Ectodermal cell (in vitro differentiated cells): Measurements from ENCODE around the gene VPS26B.
"Not testable (repeated sequence)": the region's sequence is repeated elsewhere in the genome, so short reads cannot be mapped to it uniquely, and the experiment has no call there.

ENCODE experiments used
- H3K27ac ChIP-seq: 2 replicates; pipeline ENCODE4 v1.7.0; 2013; ENCODE audit warnings: mild to moderate bottlenecking, low read depth, low read length; ENCODE audit not compliant: insufficient read depth, poor library complexity, severe bottlenecking
- H3K27me3 ChIP-seq: 2 replicates; pipeline ENCODE4 v1.7.0; 2013; ENCODE audit warnings: mild to moderate bottlenecking, low read length; ENCODE audit not compliant: insufficient read depth, control insufficient read depth, poor library complexity, severe bottlenecking
- H3K36me3 ChIP-seq: one replicate; pipeline ENCODE4 v1.7.0; 2013; ENCODE audit warnings: low read length; ENCODE audit not compliant: control insufficient read depth, insufficient read depth
- H3K4me1 ChIP-seq: one replicate; pipeline ENCODE4 v1.7.0; 2013; ENCODE audit warnings: low read length; ENCODE audit not compliant: control insufficient read depth, insufficient read depth
- H3K4me3 ChIP-seq: 2 replicates; pipeline ENCODE4 v1.7.0; 2013; ENCODE audit warnings: low read depth, low read length, control low read depth; ENCODE audit not compliant: insufficient read depth
- H3K9me3 ChIP-seq: 2 replicates; pipeline ENCODE4 v1.7.0; 2013; ENCODE audit warnings: mild to moderate bottlenecking, low read length, moderate library complexity; ENCODE audit not compliant: control insufficient read depth
- WGBS, 2 experiments: methylation state at CpG; one replicate each; pipeline ENCODE4 v1.1.7; 2013; ENCODE audit warnings: missing lambda C conversion rate in 2 of 2; 5-methylcytosine and 5-hydroxymethylcytosine counted together

Gene VPS26B

DNA sequence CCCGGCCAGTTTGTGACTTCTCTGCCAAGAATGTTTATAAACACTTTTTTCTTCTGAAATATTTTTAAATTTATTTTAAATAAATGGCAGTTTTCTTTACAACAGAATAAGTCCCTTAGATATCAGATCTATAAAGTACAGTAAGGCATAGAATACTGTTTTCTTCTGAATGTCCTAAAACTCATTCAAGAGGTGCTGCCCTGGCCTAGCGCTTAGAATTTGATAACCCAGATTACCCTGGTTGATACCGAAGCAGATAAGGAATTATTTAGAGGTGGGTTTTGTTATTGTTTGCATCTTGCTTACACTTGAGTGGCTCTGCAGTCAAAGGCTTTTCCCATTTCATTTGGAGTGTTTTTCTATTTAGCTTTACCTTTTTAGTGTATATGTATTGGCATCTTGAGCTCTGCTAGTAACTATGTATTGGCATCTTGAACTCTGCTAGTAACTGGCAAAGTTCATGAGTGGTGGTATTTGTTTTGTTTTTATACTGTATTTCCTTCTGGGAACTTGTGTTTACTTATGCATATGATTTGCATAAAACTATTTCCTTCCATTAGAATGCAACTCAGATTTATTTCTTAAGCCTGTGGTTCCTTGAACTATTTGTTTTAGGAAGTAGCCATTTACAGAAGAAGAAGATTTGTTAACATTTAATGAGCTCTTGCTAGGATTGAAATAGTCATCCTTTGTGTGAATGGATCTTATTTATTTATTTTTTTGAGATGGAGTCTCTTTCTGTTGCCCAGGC, 30.1 kb downstream of the VPS26B start:
- H3K4me3 ChIP-seq: peak overlapping the region; percentile 86
- peaks cover 20% of the 10 kb centered on the region for H3K36me3 ChIP-seq
- H3K27ac ChIP-seq: no peak overlapping the region
- 91 to 92% methylated on average over 2 to 3 of the region's 3 CpGs for WGBS, 2 experiments
- peaks cover 9% of the 10 kb centered on the region for H3K4me1 ChIP-seq
- H3K27me3 ChIP-seq: no peaks in the 10 kb centered on the region
- H3K9me3 ChIP-seq: no peaks in the 10 kb centered on the region

DNA sequence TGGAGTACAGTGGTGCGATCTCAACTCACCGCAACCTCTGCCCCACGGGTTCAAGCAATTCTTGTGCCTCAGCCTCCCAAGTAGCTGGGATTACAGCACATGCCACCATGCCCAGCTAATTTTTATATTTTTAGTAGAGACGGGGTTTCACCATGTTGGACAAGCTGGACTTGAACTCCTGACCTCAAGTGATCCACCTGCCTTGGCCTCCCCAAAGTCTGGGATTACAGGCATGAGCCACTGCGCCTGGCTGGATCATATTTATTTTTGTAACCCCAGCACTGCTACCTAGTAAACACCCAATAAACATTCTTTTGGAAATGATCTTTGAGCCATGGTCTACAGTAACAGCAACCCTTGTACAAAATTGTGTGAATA, 30.7 kb downstream of the VPS26B start:
- H3K4me3 ChIP-seq, H3K27ac ChIP-seq, H3K27me3 ChIP-seq, H3K4me1 ChIP-seq, H3K9me3 ChIP-seq: not testable (repeated sequence)
- WGBS, 2 experiments: 88 to 93% methylated on average over 5 of the region's 5 CpGs
- H3K36me3 ChIP-seq: peaks cover 14% of the 10 kb centered on the region

DNA sequence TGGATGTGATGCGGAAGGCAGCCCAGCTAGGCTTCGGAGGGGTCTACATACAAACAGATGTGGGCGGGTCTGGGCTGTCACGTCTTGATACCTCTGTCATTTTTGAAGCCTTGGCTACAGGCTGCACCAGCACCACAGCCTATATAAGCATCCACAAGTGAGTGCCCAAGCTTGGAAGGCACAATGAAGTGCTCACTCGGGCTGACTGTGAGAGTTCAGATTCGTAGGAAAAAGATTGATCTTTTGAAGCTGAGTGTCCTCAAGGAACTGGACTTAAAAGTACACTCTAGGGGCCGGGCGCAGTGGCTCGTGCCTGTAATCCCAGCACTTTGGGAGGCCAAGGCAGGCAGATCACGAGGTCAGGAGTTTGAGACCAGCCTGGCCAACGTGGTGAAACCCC, 32.6 kb downstream of the VPS26B start:
- 93 to 94% methylated on average over 11 of the region's 11 CpGs for WGBS, 2 experiments
- H3K27ac ChIP-seq: no peak overlapping the region
- no peak overlapping the region for H3K4me3 ChIP-seq
- H3K9me3 ChIP-seq: no peaks in the 10 kb centered on the region
- H3K4me1 ChIP-seq: peaks cover 9% of the 10 kb centered on the region
- H3K27me3 ChIP-seq: no peaks in the 10 kb centered on the region
- peaks cover 9% of the 10 kb centered on the region for H3K36me3 ChIP-seq

DNA sequence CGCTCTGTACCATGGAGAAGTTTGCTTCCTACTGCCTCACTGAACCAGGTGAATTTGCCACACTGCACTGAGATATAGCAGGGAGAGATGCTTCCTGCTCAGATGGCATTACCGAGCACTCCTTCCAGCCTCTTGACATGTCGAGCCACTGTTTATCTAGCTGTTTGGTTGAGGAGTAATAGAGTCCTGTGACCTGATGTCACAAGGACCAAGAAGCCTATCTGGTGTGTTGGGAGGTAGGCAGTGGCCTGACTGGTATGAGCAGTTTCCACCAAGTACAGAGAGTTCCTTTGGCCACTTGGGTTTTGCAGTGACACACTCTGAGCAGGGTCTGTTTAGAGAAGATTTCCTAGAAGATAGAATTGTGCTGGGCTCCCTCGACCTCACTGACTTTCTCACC, 34.1 kb downstream of the VPS26B start:
- WGBS, 2 experiments: 96 to 97% methylated on average over 4 of the region's 4 CpGs
- Histone ChIP-seq H3K4me1 (peaks cover 9% of the 10 kb centered on the region), H3K27me3 (no peaks in the 10 kb centered on the region), H3K9me3 (no peaks in the 10 kb centered on the region), H3K4me3 (no peak overlapping the region), H3K27ac (no peak overlapping the region), H3K36me3 (peaks cover 9% of the 10 kb centered on the region)

DNA sequence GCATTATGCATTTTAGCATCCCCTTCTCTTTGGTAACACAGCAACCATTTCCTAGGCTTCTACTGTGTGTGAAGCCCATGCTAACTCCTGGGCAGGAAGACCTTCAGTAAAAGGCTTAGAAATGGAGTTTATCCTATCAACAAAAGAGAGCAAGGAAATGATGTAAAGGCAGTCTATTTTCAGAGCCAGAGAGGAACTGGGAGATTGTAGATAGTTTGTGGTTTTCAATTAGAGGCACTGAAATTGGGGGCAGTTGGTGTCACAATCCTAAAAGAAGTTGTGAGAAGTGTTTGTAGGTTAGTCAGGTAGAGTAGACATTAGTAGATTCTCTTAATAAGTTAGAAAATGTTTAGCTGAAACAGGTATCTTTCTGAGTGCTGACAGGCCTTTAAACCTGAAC, 36.0 kb downstream of the VPS26B start:
- Histone ChIP-seq H3K36me3 (peaks cover 9% of the 10 kb centered on the region), H3K27ac (no peak overlapping the region), H3K9me3 (no peaks in the 10 kb centered on the region), H3K27me3 (no peaks in the 10 kb centered on the region), H3K4me3 (no peak overlapping the region), H3K4me1 (no peaks in the 10 kb centered on the region)

DNA sequence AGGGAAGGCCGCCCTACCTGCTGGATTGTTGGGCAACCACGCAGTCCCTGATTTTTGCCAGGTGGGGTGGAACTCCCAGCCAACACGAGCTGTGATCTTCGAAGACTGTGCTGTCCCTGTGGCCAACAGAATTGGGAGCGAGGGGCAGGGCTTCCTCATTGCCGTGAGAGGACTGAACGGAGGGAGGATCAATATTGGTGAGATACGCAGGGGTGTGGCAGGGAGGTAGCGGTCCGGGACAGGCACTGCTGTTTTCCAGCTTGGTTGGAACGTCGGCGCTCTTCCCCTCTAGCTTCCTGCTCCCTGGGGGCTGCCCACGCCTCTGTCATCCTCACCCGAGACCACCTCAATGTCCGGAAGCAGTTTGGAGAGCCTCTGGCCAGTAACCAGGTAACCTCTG, 36.5 kb downstream of the VPS26B start:
- Histone ChIP-seq H3K4me3 (no peak overlapping the region), H3K4me1 (no peaks in the 10 kb centered on the region), H3K27ac (no peak overlapping the region), H3K36me3 (peaks cover 9% of the 10 kb centered on the region), H3K27me3 (no peaks in the 10 kb centered on the region), H3K9me3 (no peaks in the 10 kb centered on the region)
- 93 to 95% methylated on average over 16 of the region's 16 CpGs for WGBS, 2 experiments

DNA sequence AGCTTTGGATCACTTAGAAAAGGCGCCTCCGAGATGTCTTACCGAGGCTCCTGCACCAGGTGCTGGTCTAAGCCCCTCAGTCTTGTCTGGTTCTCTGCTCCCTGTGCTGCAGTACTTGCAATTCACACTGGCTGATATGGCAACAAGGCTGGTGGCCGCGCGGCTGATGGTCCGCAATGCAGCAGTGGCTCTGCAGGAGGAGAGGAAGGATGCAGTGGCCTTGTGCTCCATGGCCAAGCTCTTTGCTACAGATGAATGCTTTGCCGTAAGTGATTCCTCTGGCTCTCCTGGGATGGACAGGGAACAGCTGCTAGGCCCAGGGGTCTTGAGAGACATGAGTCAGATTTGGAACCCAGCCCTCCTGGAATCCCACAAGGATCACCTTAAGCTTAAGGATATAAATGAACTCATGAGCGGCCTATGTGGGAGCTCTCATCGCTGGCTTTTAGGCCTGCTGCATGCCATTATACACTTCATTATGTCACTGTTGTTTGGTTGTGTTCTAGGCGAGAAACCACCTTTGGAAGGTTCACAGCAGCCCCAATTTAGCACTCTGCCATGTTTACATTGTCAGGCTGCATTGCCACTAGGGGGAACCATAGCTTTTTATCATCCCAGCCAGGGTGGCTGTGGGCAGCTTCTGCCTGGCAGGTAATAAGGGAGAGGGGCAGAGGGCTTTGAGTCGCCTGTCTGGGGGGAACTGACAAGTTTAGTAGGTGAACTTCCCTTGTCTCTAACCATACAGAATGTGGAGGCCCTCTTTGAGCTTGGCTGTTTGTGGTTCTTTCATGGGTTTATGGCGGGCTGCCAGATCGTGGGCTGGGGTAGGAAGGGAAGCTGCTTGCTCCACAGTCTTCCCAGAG, 37.4 kb downstream of the VPS26B start:
- peaks cover 2% of the 10 kb centered on the region for H3K36me3 ChIP-seq

DNA sequence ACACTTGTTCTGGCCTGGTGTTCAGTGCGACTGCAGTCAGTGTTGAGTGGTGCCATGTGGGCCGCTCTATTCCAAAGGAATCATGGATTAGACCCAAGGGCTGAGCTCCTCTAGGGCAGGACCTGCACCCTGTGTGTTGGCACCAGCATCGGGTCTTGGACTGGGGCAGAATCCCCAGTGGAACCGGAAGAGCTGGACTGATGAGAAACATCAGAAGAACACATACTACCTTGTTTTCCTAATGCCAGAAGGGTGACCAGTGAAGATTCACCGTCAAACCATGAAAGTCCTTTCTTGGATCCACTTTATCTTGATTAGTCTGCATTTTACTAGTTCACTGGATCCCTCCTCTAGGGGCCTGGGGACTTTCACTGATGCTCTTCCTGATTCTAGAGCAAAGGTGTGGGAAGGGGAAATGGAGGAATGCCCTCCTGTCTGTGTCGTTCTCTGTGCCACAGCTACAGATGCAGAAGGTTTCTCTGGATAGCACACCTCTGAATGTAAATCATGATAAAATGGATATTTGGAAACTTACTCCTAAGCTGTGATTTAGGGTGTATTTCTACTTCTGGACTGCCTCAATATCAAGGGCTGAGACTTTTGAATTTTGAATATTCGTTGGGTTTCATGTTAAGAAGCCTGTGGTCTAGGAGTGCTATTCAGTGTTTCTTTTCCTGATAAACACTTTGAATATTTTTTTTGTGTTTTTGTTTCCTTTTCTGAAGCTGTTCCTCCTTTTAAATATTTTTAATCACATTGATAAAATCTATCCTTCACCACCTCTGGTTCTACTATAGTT, 40.7 kb downstream of the VPS26B start:
- no peak overlapping the region for H3K27ac ChIP-seq
- no peak overlapping the region for H3K4me3 ChIP-seq
- H3K36me3 ChIP-seq: no peaks in the 10 kb centered on the region
- H3K9me3 ChIP-seq: no peaks in the 10 kb centered on the region
- H3K27me3 ChIP-seq: no peaks in the 10 kb centered on the region
- WGBS, 2 experiments: 93 to 96% methylated on average over 7 of the region's 7 CpGs
- H3K4me1 ChIP-seq: peaks cover 6% of the 10 kb centered on the region

More for the DNA sequence above, 37.4 kb downstream of the VPS26B start:
- H3K27me3 ChIP-seq: no peaks in the 10 kb centered on the region
- no peaks in the 10 kb centered on the region for H3K9me3 ChIP-seq
- no peak overlapping the region for H3K4me3 ChIP-seq
- H3K27ac ChIP-seq: no peak overlapping the region
- H3K4me1 ChIP-seq: no peaks in the 10 kb centered on the region
- WGBS, 2 experiments: 89 to 90% methylated on average over 14 of the region's 14 CpGs

DNA sequence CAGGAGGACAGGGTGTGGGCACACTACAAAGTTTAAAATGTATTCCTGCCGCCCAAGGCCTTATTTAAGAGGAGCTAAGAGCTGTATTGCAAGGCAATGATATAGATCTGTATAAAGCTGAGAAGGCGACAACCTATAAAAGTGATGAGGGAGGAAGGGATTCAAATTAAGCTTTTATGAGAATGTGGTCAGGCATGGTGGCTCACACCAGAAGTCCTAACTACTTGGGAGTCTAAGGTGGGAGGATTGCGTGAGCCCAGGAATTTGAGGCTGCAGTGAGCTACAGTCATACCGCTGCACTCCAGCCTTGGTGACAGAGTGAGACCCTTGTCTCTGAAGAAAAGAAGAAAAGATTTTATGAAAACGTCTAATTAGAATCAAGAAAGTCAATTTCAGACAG, 42.0 kb downstream of the VPS26B start:
- Histone ChIP-seq H3K9me3 (no peaks in the 10 kb centered on the region), H3K4me3 (no peak overlapping the region)

DNA sequence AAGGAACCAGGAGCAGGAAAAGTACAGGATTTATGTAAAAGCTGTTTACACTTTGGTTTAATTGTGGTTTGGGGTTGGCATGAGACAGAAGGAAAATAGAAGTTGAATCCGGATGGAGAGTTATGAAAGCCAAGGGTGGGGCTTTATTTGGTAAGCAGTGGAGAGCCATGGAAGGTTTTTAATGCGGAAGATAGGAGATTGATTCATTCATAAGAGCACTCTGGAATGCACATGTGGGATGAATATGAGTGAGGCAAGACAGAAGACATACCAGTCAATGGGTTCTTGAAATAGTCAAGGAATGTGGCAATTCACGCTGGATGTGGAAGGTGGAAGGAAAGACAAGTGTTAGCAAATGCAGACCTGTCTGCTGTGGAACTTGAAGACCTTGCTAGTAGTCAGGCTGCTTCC, 42.4 kb downstream of the VPS26B start:
- peaks cover 6% of the 10 kb centered on the region for H3K4me1 ChIP-seq
- no peak overlapping the region for H3K4me3 ChIP-seq
- peaks cover 9% of the 10 kb centered on the region for H3K27me3 ChIP-seq
- 69 to 73% methylated on average over 3 of the region's 3 CpGs for WGBS, 2 experiments
- H3K27ac ChIP-seq: no peak overlapping the region
- no peaks in the 10 kb centered on the region for H3K36me3 ChIP-seq
- no peaks in the 10 kb centered on the region for H3K9me3 ChIP-seq

More for the DNA sequence above, 42.0 kb downstream of the VPS26B start:
- H3K36me3 ChIP-seq: no peaks in the 10 kb centered on the region
- H3K27ac ChIP-seq: no peak overlapping the region
- H3K27me3 ChIP-seq: peaks cover 5% of the 10 kb centered on the region
- H3K4me1 ChIP-seq: peaks cover 6% of the 10 kb centered on the region
- WGBS, 2 experiments: 90 to 95% methylated on average over 5 of the region's 5 CpGs
